Suppressor macrophage treated with lipopolysaccharide for 1 hour (primary cell): ENCODE measurements around the gene OSBPL9.
"Not testable (repeated sequence)": the region's sequence is repeated elsewhere in the genome, so short reads cannot be mapped to it uniquely, and the experiment has no call there.

Experiments used
- DNase-seq, 3 donors: peaks; one replicate each; pipeline ENCODE4 v3.0.0-alpha.2; 2020 to 2022

OSBPL9 gene

GRCh38 chr1:51799372-51799771 lies 182.5 kb downstream of the OSBPL9 start:
- DNase-seq = no peak

- DNase-seq = no peak
These were observed 197.6 kb downstream of the OSBPL9 start for GRCh38 chr1:51814513-51814912.

GRCh38 chr1:51818487-51818886 lies 201.6 kb downstream of the OSBPL9 start:
- DNase-seq = no peak

DNA sequence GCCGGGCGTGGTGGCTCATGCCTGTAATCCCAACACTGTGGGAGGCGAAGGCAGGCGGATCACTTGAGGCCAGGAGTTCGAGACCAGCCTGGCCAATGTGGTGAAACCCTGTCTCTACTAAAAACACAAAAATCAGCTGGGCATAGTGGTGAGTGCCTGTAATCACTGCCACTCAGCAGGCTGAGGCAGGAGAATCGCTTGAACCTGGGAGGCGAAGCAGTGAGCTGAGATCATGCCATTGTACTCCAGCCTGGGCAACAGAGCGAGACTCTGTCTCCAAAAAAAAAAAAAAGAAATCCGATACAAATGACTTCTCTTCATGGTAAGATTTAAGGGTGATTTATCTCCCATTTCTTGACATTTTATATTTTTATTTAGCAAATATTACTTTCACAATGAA lies 202.1 kb downstream of the OSBPL9 start:
- not testable (repeated sequence) for DNase-seq

GRCh38 chr1:51819810-51820209 lies 202.9 kb downstream of the OSBPL9 start:
- no peak for DNase-seq

- no peak for DNase-seq
These were observed 212.2 kb downstream of the OSBPL9 start for GRCh38 chr1:51829058-51829457.

GRCh38 chr1:51833700-51834099 lies 216.8 kb downstream of the OSBPL9 start:
- no peak for DNase-seq

- DNase-seq = no peak
These were observed 220.4 kb downstream of the OSBPL9 start for GRCh38 chr1:51837243-51837642.
